WTC11 (cell line): ENCODE data around the gene DNAJC24. TPM values are rescaled to one million over a fixed set of nuclear protein-coding genes. Genes with fewer than 3 reads are reported as not detected.

Experiments used
- ATAC-seq: fragments of 200-7000 bp; cut with Tn5 transposase; 2 replicates; pipeline ENCODE4 v1.10.0; 2021; ENCODE audit warnings: mild to moderate bottlenecking, moderate library complexity
- CTCF ChIA-PET: fragments of 300-600 bp; sonication (Branson Sonifier 250); formaldehyde crosslinking; loops from one replicate; lab custom pipeline; 2021; ENCODE audit warnings: antibody characterized with exemption; lab: Charles Lee
- POLR2A ChIA-PET: fragments of 350-600 bp; sonication (Branson Sonifier 250); formaldehyde crosslinking; loops from one replicate; lab custom pipeline; 2021; ENCODE audit warnings: antibody characterized with exemption; lab: Charles Lee
- DNase-seq: peaks from one replicate; pipeline ENCODE4 v3.0.0; 2021; ENCODE audit warnings: low spot score
- H3K27ac Mint-ChIP-seq: 2 replicates; pipeline ENCODE4 v1.8.0; 2021; ENCODE audit warnings: mixed read lengths
- H3K27me3 Mint-ChIP-seq: 2 replicates; pipeline ENCODE4 v1.8.0; 2021; ENCODE audit warnings: low read depth, mild to moderate bottlenecking, moderate library complexity, mixed read lengths
- H3K36me3 Mint-ChIP-seq: 2 replicates; pipeline ENCODE4 v1.8.0; 2021; ENCODE audit warnings: mixed read lengths
- H3K4me1 Mint-ChIP-seq: 2 replicates; pipeline ENCODE4 v1.8.0; 2022; ENCODE audit warnings: mixed read lengths
- H3K4me3 Mint-ChIP-seq: 2 replicates; pipeline ENCODE4 v1.8.0; 2021; ENCODE audit warnings: mild to moderate bottlenecking, moderate library complexity, mixed read lengths
- H3K9me3 Mint-ChIP-seq: 2 replicates; pipeline ENCODE4 v1.8.0; 2021; ENCODE audit warnings: mixed read lengths
- CTCF ChIP-seq: fragments of 200-600 bp; IDR thresholded peaks from 2 replicates; pipeline ENCODE4 v1.8.0; 2022; ENCODE audit warnings: antibody characterized with exemption
- GABPB1 ChIP-seq: sonication (generic); formaldehyde crosslinking; IDR thresholded peaks from 2 replicates; pipeline ENCODE4 v1.8.1; 2023; ENCODE audit warnings: mild to moderate bottlenecking, missing genetic modification reagents
- IRF1 ChIP-seq: sonication (generic); formaldehyde crosslinking; IDR thresholded peaks from 2 replicates; pipeline ENCODE4 v1.8.0; 2023; ENCODE audit warnings: missing genetic modification reagents
- MXD4 ChIP-seq: fragments of 250-450 bp; sonication (Bioruptor Pico); IDR thresholded peaks from 2 replicates; pipeline ENCODE4 v1.8.0; 2021; ENCODE audit warnings: mild to moderate bottlenecking, moderate library complexity, borderline replicate concordance
- NFATC4 ChIP-seq: fragments of 250-450 bp; sonication (Bioruptor Pico); IDR thresholded peaks from 2 replicates; pipeline ENCODE4 v1.9.0; 2021; ENCODE audit warnings: mild to moderate bottlenecking
- PRDM15 ChIP-seq: sonication (generic); formaldehyde crosslinking; IDR thresholded peaks from 2 replicates; pipeline ENCODE4 v1.8.0; 2022; ENCODE audit warnings: missing genetic modification reagents
- PREB ChIP-seq: sonication (generic); formaldehyde crosslinking; IDR thresholded peaks from 2 replicates; pipeline ENCODE4 v1.8.1; 2022; ENCODE audit warnings: mild to moderate bottlenecking, missing genetic modification reagents, moderate library complexity, borderline replicate concordance
- PRRX2 ChIP-seq: fragments of 250-450 bp; sonication (Bioruptor Pico); IDR thresholded peaks from 2 replicates; pipeline ENCODE4 v1.8.0; 2021; ENCODE audit warnings: mild to moderate bottlenecking
- STAT6 ChIP-seq: sonication (generic); formaldehyde crosslinking; conservative IDR thresholded peaks from 2 replicates; pipeline ENCODE4 v1.8.1; 2023; ENCODE audit warnings: mild to moderate bottlenecking, low read depth, missing genetic modification reagents, moderate library complexity
- TCF7 ChIP-seq: sonication (generic); formaldehyde crosslinking; IDR thresholded peaks from 2 replicates; pipeline ENCODE4 v1.8.0; 2022; ENCODE audit warnings: mild to moderate bottlenecking, low read depth, missing genetic modification reagents, moderate library complexity
- USF1 ChIP-seq: sonication (generic); formaldehyde crosslinking; IDR thresholded peaks from 2 replicates; pipeline ENCODE4 v1.8.0; 2022; ENCODE audit warnings: mild to moderate bottlenecking, missing genetic modification reagents
- ZNF219 ChIP-seq: sonication (generic); formaldehyde crosslinking; IDR thresholded peaks from 2 replicates; pipeline ENCODE4 v1.8.0; 2023; ENCODE audit warnings: missing genetic modification reagents, mild to moderate bottlenecking, borderline replicate concordance
- ZNF232 ChIP-seq: sonication (generic); formaldehyde crosslinking; IDR thresholded peaks from 2 replicates; pipeline ENCODE4 v1.8.0; 2022; ENCODE audit warnings: mild to moderate bottlenecking, missing genetic modification reagents
- ZNF423 ChIP-seq: fragments of 250-450 bp; sonication (Bioruptor Pico); IDR thresholded peaks from 2 replicates; pipeline ENCODE4 v2.1.2; 2022; ENCODE audit warnings: mild to moderate bottlenecking, moderate library complexity
- ZNF671 ChIP-seq: fragments of 250-450 bp; sonication (Bioruptor Pico); IDR thresholded peaks from 2 replicates; pipeline ENCODE4 v1.8.0; 2021; ENCODE audit warnings: mild to moderate bottlenecking
- total RNA-seq: library from RNA; stranded (reverse); gene quantifications from 3 replicates; pipeline ENCODE4 v1.2.3, GENCODE V29; 2021
- TF ChIP-seq, protein P1 (sequence below): sonication (generic); formaldehyde crosslinking; IDR thresholded peaks from 2 replicates; pipeline ENCODE4 v1.8.0; 2022; ENCODE audit warnings: mild to moderate bottlenecking, missing genetic modification reagents
- TF ChIP-seq, protein P2 (sequence below): sonication (generic); formaldehyde crosslinking; IDR thresholded peaks from 2 replicates; pipeline ENCODE4 v1.8.1; 2023; ENCODE audit warnings: mild to moderate bottlenecking, missing genetic modification reagents, moderate library complexity

DNAJC24 gene
- total RNA-seq, 1 experiment from 2014 or later: 15.4 TPM

GRCh38 chr11:31327417-31327816 lies 42.2 kb upstream of the DNAJC24 start:
- Mint-ChIP-seq H3K4me3 (no peak overlapping the region), H3K36me3 (no peaks in the 10 kb centered on the region; the same call in 1 of the 2 replicates), H3K27ac (no peak overlapping the region), H3K4me1 (no peaks in the 10 kb centered on the region), H3K9me3 (peaks cover 19% of the 10 kb centered on the region), H3K27me3 (peaks cover 3% of the 10 kb centered on the region; the same call in 1 of the 2 replicates)
- ChIA-PET CTCF (no interaction called here), POLR2A (no interaction called here)
- TF ChIP-seq ZNF232 (CRISPR knock-in tag) (no peak), PREB (CRISPR knock-in tag) (no peak), ZNF219 (CRISPR knock-in tag) (no peak), ZNF423 (CRISPR knock-in tag) (no peak), TCF7 (CRISPR knock-in tag) (no peak), PRRX2 (CRISPR knock-in tag) (no peak), IRF1 (CRISPR knock-in tag) (no peak), PRDM15 (no peak), NFATC4 (CRISPR knock-in tag) (no peak), MXD4 (CRISPR knock-in tag) (no peak), CTCF (no peak)
- TF ChIP-seq, protein P1, sequence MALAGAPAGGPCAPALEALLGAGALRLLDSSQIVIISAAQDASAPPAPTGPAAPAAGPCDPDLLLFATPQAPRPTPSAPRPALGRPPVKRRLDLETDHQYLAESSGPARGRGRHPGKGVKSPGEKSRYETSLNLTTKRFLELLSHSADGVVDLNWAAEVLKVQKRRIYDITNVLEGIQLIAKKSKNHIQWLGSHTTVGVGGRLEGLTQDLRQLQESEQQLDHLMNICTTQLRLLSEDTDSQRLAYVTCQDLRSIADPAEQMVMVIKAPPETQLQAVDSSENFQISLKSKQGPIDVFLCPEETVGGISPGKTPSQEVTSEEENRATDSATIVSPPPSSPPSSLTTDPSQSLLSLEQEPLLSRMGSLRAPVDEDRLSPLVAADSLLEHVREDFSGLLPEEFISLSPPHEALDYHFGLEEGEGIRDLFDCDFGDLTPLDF (CRISPR knock-in tag): no peak
- TF ChIP-seq, protein P2, sequence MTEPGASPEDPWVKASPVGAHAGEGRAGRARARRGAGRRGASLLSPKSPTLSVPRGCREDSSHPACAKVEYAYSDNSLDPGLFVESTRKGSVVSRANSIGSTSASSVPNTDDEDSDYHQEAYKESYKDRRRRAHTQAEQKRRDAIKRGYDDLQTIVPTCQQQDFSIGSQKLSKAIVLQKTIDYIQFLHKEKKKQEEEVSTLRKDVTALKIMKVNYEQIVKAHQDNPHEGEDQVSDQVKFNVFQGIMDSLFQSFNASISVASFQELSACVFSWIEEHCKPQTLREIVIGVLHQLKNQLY: no peak
- no peak for ATAC-seq
- DNase-seq: no peak

GRCh38 chr11:31328697-31329096 lies 41.0 kb upstream of the DNAJC24 start:
- Mint-ChIP-seq H3K27ac (no peak overlapping the region), H3K4me3 (no peak overlapping the region), H3K27me3 (peaks cover 3% of the 10 kb centered on the region; the same call in 1 of the 2 replicates), H3K36me3 (no peaks in the 10 kb centered on the region), H3K4me1 (no peaks in the 10 kb centered on the region), H3K9me3 (peaks cover 19% of the 10 kb centered on the region)
- no peak for DNase-seq
- ChIA-PET CTCF (no interaction called here), POLR2A (no interaction called here)
- TF ChIP-seq ZNF671 (no peak), TCF7 (CRISPR knock-in tag) (no peak), USF1 (no peak), ZNF232 (CRISPR knock-in tag) (no peak), GABPB1 (CRISPR knock-in tag) (no peak), STAT6 (CRISPR knock-in tag) (no peak)
- ATAC-seq: no peak
